HG03521 (cell line): ENCODE results near the gene RHBDL3.
"Not testable (repeated sequence)": the region's sequence is repeated elsewhere in the genome, so short reads cannot be mapped to it uniquely, and the experiment has no call there.

Source experiments
- ATAC-seq: cut with Tn5 transposase; IDR thresholded peaks from one replicate; pipeline ENCODE4 v1.9.1; 2021; ENCODE audit warnings: mild to moderate bottlenecking, moderate library complexity; ENCODE audit not compliant: unreplicated experiment

RHBDL3 gene

DNA sequence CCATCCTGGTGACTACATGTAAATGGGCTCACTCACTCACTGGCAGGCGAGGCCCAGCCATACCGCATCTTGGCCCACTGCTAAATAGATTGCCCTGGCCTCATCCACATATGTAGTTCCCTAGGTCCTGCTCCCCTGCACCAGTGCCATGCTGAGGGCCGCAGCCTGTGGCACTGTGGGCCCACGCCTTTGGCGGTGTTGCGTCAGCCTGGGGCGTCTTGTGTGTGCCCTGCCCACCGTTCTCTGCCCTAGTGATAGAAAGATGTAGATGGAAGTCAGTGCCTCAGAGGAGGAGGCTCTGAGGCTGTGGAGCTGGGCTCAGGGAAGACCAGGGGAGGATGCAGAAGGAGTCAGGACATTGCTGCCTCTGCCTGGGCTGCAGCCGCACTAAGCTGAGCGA is 57.4 kb downstream of the RHBDL3 start:
- ATAC-seq = no peak

DNA sequence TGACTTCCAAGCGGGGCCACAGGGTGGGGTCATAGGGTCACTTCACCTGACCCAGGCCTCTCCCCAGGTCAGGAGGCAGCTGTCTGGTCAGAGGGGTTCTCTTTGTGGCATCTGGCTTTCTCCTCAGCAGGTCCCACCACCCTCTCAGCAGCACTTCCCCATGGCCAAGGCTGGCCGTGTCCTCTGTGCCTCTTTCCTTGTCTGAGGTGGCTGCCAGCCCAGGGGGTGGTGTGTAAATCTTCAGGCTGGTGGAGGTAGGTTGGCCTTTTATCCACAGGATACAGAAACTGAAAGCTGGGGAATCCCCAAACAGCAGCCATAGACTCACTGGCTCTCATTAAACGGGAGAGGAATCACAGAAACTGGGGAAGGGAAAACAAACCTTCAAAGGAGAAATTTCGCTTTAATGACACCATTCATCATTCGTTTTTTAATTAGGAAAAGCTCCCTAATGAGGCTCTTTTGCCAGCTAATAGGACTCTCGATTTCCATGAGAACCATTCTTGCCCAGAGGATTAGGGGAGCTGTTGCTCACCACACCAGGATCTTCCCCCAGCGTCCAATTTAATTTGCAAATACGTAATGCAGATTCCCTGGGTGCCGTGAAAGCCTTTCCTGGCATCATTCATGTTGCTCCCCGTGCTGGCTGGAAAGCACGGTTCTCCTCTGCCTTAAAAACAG is 58.3 kb downstream of the RHBDL3 start:
- ATAC-seq = no peak

DNA sequence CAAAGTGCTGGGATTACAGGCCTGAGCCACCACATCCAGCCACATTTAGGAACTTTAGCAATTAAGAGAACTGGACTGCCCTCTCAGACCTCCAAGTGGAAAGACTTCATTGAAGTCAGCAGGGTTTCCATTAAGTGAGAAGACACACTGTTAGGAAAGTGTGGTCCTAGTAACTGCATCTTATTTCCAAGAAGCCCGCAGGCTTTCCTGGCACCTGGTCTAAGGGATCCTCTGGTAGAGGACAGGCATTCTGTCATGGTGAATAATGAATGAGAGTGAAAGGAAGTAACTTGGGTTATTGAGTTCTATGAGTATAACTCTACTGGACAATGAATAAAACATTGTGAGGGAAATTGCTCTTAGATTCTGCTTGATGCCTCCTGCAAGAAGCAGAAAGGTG is 62.3 kb downstream of the RHBDL3 start:
- no peak for ATAC-seq

DNA sequence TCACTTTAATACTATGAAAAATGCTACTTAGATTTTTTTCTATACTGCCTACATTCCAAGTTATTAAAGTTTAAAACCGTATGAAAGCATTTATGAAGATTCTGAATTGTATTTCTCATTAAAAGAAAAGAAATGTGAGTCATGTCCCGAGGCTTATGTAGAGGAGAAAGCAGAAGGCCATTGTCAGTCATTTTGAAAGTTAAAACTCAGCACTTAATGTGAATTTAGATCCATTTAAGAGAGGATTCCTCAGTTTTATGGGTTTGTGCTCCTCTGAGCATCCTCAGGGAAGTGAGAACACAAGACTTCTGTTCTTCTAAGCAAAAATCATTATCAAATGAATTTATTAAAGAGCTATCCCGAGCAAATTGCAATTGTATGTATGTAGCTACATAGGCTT is 64.5 kb downstream of the RHBDL3 start:
- no peak for ATAC-seq

DNA sequence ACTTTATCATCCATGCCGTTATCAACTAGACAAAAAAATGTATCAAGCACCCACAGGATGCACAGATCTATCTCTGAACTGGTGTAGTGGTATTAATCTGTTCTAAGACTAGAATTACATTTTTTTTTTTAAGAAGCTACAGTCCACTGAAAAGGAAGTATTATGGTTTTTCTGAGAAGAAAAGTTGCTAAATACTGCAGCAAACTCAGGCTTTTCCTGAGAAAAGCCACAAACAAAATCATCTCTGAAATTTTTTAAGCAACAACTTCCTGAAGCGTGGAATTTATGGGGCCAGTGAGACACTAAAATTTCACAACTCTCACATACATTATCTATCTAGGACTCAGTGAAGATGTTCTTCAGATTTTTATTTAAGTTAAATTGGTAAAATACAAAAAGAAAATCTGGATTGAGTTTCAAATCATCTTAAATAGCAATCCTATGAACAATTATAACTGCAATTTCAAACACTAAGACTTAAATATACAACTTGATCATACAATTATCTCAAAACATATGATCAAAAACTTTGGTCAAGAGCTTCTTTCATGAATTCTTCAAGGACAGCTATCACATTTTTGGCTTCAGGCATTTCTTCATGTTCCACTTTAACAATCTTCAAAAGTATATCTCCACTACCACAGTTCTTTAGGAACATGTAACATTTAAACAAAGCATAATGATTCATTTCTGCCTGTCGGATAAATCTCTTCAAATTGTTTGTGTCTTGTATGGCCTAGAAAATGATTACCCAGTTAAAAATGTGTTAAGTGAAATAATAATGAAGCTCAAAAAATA is 65.8 kb downstream of the RHBDL3 start:
- no peak for ATAC-seq

DNA sequence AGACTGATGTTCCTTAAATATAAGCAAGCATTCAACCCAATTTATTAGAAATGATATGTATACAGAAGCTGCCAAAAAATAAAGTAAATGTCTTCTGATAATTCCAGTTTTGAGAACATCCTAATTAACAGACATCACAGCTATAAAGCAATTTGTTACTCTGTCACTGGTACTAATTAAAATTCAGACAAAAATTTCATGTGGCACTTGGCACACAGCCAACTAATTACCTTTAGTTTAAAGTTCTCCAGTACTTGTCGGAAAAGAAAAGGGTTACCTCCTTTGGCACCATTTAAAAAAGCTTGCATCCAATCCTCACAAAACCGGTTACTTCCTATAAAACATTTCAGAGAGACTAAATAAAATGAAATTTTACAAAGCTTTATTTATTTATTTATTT is 67.6 kb downstream of the RHBDL3 start:
- ATAC-seq = no peak

DNA sequence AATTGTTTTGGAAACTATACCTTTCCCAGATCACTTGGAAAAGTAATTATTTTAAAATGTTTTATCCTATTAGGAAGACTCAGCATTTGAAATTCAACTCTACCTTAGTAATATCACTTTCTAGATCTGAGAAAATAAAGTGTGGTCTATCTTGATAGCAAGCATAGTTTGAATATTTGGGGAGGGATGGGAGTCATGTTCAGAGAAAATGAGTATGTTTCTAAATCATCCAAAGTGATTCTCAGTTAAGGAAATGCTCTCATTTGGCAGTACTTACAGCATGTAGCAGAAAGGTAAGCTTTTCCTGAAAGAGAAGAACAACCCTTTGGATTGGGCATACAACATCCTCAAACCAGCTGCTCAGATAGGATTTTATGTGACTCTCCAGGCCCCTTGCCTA is 69.4 kb downstream of the RHBDL3 start:
- no peak for ATAC-seq

DNA sequence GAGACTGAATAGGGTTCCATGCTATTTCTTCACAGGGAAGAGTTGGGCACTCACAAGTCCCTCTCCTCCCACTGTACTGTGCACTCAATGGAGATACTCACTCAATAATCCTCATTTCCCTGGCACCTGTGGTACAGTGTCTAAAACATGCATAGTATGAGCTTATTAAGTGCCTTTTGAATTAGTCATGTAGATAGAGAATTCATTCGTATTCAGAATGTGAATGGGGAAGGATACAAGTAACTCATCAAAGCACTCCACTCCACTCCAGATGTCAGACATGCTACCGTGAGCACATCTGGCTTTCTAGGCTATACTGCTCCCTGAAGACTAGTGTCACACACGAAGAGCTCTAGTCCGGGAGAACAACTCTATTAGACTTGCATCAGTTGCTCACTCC is 70.1 kb downstream of the RHBDL3 start:
- no peak for ATAC-seq

DNA sequence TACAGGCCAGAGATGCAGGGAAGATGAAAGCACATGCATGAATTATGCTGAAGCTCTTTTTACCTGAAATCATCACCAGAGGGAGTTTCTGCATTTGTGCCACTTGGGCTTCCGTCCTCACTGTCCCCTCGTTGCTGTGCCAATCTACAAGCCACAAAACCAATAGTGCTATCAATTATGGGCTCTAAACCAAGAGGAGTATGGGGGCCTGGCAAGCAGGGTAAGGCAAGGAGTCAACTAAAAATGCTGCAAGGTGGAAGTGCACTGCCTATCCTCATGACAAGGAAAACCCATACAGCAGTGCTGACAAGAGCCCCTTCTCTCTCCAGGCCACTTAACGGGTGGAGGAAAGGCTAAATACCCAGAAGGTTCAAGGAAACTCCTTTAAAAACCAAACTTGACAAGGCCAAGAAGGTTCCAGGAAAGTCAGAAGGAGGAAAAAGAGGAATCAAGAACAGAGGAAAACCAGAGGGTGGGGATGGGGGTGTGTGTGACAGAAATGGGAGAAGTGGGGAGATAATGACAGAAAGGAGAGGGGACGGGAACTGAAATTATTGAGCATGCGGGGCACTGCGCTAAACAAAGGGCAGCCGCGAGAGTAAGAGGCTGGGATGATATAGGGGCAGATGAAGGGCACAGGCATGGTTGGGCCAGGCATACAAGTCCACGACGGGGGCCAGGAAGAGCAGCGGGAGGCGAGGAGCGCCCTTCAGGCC is 75.7 kb downstream of the RHBDL3 start:
- no peak for ATAC-seq

DNA sequence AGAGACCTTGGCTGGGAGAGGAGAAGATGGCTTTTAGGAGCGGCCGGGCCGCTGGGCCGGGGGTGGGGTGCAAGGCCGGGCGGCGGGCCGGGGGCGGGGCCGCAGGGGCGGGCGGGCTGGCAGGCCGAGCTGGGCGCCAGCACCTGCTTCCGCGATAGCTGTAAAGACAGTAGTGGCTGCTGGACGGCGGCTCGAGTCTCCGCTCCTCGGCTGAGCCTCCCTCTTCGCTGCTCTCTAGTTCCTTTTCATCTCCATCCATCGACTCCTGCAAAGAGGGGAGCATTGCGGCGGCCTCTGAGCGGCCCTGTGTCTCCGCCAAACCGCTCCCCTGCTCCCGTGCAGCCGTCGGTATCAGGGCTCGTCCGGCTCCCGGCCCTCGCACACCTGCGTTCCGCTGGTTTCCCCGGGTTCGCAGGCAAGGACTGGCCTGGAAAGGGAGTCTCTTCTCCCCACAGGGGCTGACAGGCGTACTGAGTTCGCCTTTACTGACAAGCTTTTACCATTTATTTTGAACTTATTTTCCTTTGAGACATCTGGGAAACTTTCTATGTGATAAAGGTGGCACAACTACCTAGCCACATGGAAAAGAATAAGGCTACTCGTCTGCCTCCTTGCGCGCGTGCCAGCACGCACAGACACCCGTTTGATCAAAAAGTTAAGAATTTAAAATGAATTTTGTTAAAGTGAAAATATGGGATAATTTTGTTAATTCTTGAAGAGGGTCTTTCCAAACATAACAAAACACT is 76.4 kb downstream of the RHBDL3 start, which contains the start of gene C17orf75:
Gene C17orf75, minus strand, starts transcription at position 317 of the 746 bp plus-strand sequence. Its CDS starts 34 bp downstream, at position 283.
- ATAC-seq = peak; percentile 83

DNA sequence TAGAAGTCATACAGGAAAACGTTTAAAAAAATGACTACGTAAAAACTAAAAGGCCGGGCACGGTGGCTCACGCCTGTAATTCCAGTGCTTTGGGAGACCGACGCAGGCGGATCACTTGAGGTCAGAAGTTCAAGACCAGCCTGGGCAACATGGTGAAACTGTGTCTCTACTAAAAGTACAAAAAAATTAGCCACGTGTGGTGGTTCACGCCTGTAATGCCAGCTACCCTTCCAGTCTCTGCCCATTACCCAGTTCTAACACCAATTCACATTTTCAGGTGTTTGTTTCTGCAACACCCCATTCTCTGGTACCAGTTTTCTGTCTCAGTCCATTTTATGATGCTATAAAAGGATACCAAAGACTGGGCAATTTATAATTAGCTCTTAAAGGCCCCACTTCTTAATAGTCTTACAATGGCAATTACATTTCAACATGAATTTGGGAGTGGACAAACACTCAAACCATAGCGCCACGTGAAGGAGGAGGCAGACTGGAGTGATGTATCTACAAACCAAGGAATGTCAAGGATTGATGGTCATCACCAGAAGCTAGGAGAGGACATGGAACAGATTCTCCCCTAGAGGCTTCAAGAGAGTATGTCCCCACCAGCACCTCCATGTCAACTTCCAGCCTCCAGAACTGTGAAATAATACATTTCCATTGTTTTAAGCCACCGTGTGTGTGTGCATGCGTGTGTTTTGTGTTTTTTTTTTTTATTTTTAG is 77.1 kb downstream of the RHBDL3 start:
- no peak for ATAC-seq

DNA sequence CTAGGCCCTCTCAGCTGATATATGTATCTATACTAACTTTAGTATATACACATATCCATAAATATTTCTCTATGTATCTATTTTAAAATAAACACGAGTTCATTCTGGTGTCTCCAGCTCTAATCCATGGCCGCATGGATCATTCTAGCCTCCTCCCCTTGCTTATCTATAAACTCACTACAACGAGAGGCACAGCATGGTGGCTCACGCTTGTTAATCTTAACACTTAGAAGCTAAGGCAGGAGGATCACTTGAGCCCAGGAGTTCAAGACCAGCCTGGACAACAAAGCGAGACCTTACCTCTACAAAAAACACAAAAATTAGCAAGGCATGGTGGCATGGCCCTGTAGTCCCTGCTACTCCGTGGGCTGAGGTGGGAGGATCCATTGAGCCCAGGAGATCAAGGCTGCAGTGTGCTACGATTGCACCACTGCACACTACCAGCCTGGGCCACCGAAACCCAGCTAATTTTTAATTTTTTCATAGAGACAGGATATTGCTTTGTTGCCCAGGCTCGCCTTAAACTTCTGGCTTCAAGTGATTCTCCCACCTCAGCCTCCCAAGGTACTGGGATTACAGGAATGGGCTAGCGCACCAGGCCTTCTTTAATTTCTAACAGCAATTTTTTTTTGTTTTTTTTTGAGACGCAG is 80.4 kb downstream of the RHBDL3 start:
- no peak for ATAC-seq

DNA sequence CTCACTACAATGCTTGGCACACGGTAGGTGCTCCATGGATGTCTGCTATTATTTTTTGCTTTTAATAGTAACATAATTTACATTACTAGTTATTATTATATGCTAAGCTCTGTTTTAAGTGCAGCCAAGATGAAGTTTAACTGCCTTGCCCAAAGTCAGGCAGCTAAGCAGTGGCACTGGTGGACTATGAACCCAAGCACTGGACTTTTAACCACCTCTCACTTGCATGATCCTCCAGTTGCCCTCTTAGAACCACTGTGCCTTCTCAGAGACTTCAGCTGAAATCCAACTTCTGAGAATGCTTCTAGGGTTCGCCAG is 82.8 kb downstream of the RHBDL3 start:
- ATAC-seq = no peak

DNA sequence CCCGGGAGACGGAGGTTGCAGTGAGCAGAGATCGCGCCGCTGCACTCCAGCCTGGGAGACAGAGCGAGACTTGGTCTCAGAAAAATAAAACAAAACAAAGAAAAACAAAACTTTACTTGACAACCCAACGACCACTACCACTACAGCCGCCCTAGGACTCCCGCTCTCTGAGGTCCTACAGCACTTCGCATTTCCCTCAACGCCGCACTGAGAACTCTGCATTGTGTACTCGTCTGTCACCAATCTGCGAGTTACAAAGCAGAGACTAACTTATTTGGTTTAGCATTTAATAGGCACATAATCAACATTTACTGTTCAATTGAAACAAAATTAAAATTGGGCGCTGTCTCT is 83.8 kb downstream of the RHBDL3 start:
- peak; percentile 6 for ATAC-seq

DNA sequence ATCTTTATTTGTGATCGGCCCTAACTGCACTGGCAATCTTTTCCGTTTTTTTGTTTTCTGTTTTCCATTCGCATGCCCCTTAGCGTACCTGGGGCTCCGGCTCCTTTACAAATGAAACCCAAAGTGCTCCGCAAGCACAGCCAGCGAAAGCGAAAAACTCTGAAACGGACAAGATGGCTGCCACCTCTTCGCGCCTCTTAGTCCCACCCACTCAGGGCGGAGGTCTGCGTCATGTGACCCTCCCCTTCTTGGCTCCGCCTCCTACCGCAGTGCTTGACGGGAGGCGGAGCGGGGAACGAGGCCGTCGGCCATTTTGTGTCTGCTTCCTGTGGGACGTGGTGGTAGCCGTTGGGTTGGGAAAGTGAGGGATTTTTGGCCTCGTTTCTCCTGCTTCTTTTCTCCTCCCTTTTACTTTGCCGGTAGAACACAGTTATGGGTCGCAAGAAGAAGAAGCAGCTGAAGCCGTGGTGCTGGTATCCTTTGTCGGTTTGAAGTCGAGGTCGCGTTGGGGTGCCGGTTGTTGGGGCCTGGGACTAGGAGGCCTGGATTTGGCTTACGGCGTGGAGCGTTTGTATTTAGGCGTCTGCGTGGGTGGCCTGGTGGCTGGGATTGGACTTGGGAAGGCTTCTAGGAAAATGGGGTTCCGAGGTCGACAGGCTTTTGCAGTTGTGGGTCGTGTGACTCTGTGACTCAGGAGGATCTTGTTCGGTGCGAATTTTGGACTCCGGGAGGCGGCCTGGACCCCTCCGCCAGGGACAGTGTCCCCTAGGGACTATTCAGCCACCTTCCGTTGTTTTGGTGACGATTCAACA is 84.4 kb downstream of the RHBDL3 start, which contains the start of gene ZNF207:
Gene ZNF207, plus strand, starts transcription at position 304 of the 812 bp plus-strand sequence. Its CDS starts 129 bp downstream, at position 433.
- peak; percentile 95 for ATAC-seq

DNA sequence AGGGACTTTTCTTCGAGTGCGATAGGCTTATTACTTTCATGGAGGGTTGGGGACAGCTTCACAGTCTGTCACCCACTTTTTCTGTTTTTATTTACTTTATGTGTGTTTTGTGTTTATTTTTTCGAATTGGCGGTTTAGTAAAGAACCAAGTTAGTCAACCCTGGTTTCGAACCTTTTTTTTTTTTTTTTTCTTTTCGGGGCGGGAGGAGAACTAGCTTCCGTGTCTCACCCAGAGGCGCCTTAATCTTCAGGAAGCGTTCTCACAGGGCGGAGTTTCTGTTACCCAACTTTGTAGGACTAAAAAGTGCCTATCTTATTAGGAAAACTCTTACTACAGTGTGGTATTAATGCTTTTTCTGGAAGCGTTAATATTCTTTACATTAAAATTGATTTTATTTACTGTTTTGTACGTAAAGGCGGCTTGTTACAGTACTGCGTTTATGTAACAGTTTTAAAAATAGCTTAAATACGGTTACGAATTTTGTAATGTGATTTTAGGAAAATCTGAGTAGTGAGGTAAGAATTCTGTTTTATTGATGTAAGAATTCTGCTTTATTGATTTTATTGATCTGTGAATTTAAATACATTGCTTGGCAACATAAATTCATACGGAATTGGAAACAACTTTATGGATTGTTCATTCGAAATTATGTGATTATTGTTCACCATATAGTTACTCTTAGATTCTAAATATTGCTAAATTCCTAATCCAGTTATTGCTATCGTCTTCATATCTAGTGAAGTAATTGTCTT is 85.2 kb downstream of the RHBDL3 start:
- ATAC-seq = peak; percentile 9

DNA sequence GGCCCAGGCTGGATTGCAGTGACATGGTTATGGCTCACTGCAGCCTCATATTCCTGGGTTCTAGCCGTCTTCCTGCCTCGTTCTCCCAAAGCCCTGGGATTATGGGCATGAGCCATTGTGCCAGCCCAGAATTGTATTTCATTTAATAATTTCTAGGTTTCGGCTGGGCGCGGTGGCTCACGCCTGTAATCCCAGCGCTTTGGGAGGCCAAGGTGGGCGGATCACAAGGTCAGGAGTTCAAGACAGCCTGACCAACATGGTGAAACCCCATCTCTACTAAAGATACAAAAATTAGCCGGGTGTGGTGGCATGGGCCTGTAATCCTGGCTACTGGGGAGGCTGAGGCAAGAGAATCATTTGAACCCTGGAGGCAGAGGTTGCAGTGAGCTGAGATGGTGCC is 87.1 kb downstream of the RHBDL3 start:
- ATAC-seq = not testable (repeated sequence)

DNA sequence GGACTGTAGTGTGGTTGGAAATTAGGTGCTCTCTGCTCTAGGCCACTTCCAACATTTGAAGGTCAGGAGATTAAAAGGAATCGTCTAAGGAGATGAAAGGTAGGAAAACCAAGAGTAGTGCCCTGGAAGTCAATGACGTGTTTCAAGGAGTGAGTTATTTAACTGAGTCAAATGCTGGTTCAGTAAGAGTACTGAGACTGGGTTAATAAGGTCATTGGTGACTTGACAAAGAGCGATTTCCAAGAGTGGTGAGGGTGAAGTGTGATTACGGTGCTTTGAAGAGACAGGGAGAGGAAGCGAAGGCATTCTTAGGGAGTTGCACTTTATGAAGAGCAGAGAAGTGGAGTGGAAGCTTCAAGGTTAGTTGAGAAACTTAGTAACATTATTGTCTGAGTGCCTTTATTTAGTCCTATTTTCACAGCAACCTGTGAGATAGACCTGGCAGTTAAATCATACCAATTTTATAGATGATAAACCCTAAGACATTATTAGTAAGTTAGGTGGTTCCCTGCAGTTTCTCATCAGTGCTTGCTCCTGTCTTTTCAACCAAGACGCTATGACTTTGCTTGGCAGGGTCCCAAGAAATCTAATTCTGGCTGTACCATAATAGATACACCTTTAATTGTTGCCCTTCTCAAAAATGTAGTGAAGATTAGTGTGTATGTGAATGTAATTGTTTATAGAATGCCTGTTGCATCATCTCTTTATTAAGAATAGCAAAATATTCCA is 90.2 kb downstream of the RHBDL3 start:
- ATAC-seq = no peak
